Fibroblast of lung (primary cell): ENCODE measurements around the gene ADD3.

ENCODE experiments used
- CTCF ChIP-seq, 2 donors: IDR thresholded peaks in 1 of 2; conservative IDR thresholded peaks in 1 of 2; 1 replicate in 1 of 2; 2 replicates in 1 of 2; pipeline ENCODE4 v1.5.1; 2011 to 2012; ENCODE audit warnings: low read length in 2 of 2, control low read depth in 1 of 2, inconsistent platforms in 1 of 2, low read depth in 1 of 2, mild to moderate bottlenecking in 1 of 2
- EZH2 ChIP-seq: IDR thresholded peaks from 2 replicates; pipeline ENCODE4 v1.5.1; 2012; ENCODE audit warnings: low read length, control low read depth, mild to moderate bottlenecking; ENCODE audit errors: missing control alignments

- no peak for TF ChIP-seq CTCF (conservative IDR thresholded peaks at IDR 0.05 in 1 of 2, IDR thresholded peaks at IDR 0.05 in 1 of 2; ENCODE audit: low read depth in 1 of 2, low read length in 2 of 2)
- TF ChIP-seq EZH2: no peak
Measured at GRCh38 chr10:110172155-110172554, 164.4 kb downstream of the ADD3 start.
